ENCODE results near the gene TOMM70.

DNA sequence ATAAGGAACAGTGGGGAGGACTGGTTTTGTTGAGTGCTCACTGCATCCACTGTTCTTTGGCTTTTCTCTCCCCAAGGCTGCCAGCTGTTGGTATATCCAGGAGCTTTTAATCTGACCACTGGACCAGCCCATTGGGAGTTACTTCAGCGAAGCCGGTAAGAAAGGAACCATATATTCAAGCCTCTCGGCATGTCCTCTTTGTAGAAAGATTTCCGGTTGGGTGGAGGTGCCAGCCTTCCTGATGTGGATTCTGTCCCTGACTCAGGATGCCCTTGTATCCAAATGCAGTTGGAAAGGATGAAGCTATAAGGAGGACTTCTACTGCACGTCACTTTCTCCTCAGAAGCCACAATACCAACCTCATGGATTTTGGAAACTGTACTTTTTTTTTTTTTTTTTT, 52.2 kb downstream of the TOMM70 start:
- TF ChIP-seq, protein P1, sequence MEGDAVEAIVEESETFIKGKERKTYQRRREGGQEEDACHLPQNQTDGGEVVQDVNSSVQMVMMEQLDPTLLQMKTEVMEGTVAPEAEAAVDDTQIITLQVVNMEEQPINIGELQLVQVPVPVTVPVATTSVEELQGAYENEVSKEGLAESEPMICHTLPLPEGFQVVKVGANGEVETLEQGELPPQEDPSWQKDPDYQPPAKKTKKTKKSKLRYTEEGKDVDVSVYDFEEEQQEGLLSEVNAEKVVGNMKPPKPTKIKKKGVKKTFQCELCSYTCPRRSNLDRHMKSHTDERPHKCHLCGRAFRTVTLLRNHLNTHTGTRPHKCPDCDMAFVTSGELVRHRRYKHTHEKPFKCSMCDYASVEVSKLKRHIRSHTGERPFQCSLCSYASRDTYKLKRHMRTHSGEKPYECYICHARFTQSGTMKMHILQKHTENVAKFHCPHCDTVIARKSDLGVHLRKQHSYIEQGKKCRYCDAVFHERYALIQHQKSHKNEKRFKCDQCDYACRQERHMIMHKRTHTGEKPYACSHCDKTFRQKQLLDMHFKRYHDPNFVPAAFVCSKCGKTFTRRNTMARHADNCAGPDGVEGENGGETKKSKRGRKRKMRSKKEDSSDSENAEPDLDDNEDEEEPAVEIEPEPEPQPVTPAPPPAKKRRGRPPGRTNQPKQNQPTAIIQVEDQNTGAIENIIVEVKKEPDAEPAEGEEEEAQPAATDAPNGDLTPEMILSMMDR (IDR thresholded peaks at IDR 0.05; ENCODE audit: extremely low read depth in 1 of 2, insufficient read depth in 1 of 2, low read depth in 1 of 2, low read length in 2 of 2), result no peak
- TF ChIP-seq FOS (IDR thresholded peaks at IDR 0.05; ENCODE audit: borderline replicate concordance, insufficient read depth, low read length) (no peak), POLR2AphosphoS5 (IDR thresholded peaks at IDR 0.05; ENCODE audit: insufficient read depth, low read depth, low read length) (no peak)
- TF ChIP-seq, protein P2, sequence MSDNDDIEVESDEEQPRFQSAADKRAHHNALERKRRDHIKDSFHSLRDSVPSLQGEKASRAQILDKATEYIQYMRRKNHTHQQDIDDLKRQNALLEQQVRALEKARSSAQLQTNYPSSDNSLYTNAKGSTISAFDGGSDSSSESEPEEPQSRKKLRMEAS (IDR thresholded peaks at IDR 0.05; ENCODE audit: insufficient read depth, insufficient read length), result no peak

Data from endothelial cell of umbilical vein (primary cell).